NCI-H2107 treated with DMSO at 0.1 percent for 48 hours (cell line): ENCODE data around the gene CHCHD10.
A peak's percentile ranks its signal among the peaks of the same experiment; 100 is the strongest.

Experiments used
- DNase-seq: peaks from one replicate; lab custom pipeline; 2025; ENCODE audit not compliant: unreplicated experiment; lab: John Stamatoyannopoulos, UW

Gene CHCHD10

DNA sequence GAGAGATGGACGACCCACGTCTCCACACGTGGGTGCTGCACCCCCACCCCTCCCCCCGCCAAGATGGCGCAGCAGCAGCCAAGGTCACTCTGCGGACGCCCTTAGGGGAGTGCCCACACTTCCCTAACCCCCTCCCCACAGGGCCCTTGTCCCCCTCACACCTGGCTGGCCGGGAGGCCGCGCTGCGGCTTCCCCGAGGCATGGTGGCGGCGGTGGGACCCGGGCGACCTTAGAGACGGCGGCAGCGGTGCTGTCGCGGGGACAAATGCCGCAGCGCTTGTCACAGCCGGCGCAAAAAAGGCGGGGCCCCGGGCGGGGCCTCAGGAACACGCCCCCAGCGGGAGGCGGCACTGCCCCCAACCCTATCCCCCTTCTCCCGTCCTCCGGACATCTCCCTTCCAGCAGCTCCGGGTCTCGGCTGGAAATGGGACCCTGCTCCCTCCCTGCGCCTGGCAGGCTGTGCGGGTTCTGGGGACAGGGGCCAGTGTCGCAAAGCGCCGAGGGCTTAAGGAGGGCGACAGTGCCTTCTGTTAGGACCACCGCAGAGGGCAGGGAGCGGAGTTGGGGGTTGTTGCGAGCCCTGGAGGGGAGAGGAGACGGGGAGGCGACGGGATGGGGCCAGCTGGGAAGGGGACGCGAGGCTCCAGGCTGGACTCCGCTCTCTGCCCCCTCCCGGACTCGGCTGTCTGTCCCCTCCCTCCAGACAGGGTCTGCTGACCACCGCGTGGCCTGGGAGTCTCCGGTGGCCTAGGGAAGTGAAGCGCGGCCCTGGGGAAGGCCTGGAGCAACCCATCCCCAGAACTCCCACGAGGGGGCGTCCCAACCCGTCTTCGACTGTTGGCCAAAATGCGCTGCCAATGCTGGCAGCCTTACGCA, at the start of gene CHCHD10:
Gene CHCHD10, minus strand, starts transcription at position 300 of the 876 bp plus-strand sequence. Its CDS starts 98 bp downstream, at position 202.
- DNase-seq: no peak

DNA sequence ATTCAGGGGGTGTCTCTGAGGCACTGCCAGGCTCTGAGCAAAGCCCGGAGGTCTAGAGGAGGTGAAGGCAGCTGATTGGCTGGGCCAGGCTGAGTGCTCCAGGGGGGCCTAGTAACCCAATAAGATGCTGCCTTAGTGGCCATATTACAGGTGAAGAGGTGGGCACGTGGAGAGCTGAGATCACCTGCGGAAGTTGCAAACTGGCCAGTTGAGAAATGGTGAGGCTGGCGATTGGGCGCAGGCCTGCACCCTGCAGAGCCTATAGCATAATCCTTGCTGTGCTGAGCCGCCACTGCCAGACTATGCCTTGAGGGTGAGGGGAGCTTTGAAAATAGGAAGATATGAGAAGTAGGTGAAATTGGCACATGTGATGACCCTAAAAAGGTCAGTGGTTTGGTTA, 49.4 kb upstream of the CHCHD10 start:
- no peak for DNase-seq

DNA sequence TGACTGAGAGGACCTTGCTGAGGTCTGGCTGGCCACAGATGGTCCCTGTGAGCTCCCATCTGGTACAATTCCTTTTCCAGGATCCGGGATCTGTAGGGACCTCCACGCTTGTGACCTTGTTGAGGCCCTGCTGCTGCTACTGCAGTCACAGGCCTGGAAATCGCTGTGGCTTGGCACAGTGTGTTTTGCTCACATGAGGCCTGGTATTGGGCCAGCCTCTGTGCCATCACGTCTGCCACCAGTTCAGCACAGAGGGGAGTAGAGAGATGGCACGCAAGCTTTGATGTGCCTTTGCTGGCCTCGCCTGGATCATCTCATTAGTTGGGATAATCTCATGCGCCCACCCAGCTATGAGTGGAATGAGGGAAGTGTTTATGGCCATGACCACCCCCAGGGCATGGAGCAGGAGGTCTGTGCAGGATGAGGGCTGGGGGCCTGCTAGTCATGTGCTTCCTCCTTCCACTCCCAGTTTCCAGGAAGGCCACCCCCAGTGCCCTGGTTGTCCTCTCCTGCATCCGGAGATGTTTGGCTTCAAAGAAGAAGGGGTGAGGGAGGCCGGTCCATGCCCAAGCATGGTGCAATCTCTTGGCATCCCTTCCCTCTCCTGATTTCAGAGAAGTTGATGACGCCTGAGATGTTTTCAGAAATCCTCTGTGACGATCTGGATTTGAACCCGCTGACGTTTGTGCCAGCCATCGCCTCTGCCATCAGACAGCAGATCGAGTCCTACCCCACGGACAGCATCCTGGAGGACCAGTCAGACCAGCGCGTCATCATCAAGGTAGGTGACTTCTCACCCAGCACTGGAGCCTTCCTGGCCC, 48.6 kb upstream of the CHCHD10 start:
- DNase-seq: no peak

DNA sequence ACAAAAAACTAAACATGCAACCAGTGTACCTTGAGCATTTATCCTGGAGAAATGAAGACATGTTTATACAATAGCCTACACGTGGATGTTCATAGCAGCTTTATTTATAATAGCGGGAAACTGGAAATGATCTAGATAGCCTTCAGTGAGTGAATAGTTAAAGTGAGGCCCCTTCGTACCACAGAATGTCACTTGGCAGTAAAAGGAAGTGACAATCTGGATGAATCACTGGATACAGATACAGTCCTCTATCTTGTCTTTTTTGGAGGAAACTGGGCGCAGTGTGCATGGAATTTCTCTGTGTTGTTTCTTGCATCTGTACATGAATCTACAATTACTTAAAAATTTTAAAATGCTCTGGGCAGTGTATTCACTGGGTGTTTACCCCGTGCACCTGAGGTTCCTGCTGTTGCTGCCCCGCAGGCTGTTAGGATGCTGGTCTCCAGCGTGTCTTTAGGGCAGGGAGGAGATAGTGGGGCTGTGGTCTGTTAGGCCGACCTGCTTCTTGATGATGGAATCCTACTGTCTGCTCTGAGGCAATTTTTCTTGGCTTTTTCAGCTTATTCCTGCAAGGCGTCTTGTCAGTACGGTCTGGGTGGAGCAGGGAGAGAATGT, 47.9 kb upstream of the CHCHD10 start:
- no peak for DNase-seq

DNA sequence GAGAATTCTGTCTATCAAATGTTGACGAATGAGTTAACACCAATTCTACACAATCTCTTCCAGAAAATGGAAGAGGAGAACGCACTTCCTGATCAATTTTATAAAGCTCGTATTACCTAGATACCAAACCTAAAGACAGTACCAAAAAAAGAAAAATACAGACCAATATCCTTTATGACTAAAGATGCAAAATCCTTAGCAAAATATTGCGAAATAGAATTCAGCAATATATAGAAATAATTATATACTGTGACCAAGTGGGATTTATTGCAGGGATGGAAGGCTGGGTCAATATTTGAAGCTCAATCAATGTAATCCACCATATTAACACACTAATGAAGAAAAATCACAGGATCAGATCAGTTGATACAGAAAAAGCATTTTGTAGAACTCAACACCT, 44.6 kb upstream of the CHCHD10 start:
- no peak for DNase-seq

DNA sequence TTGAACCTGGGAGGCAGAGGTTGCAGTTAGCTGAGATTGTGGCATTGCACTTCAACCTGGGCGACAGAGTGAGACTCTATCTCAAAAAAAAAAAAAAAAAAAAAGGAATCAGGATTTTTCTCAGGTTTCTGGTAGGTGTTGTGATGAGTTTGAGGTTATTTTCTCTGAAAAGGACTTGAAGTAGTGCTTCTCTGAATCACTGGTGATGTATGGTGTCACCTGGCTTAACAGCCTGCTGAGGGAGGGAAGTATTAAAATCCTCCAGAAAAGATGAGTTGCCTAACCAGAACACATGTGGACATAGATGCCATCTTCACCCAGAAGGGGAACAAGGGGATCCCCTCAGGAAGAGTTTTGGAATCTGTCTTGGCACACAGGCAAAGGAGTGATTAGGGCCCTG, 39.1 kb upstream of the CHCHD10 start:
- DNase-seq: no peak

DNA sequence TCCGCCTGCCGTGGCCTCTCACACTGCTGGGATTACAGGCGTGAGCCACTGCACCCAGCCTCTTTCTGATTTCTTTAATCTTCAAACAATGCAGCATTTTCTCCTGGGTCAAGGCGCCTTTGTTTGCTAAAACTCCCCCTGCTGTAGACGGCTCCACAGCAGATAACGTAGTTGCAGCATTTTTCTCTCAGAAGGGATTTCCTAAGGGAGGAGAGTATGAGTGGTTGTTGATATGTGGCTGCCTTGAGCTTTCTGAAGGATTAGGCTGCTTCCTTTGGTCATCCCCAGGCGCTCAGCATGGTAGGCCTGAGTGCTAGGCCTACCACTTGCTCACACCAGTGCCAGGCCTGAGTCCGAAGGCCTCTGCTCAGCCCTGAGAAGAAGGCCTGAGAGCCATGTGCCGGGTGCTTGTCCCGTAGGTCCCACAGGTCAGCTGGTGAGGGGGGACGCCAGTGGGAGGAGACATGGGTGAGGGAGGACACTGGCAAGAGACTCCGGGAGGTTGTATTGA, 37.1 kb upstream of the CHCHD10 start:
- no peak for DNase-seq

DNA sequence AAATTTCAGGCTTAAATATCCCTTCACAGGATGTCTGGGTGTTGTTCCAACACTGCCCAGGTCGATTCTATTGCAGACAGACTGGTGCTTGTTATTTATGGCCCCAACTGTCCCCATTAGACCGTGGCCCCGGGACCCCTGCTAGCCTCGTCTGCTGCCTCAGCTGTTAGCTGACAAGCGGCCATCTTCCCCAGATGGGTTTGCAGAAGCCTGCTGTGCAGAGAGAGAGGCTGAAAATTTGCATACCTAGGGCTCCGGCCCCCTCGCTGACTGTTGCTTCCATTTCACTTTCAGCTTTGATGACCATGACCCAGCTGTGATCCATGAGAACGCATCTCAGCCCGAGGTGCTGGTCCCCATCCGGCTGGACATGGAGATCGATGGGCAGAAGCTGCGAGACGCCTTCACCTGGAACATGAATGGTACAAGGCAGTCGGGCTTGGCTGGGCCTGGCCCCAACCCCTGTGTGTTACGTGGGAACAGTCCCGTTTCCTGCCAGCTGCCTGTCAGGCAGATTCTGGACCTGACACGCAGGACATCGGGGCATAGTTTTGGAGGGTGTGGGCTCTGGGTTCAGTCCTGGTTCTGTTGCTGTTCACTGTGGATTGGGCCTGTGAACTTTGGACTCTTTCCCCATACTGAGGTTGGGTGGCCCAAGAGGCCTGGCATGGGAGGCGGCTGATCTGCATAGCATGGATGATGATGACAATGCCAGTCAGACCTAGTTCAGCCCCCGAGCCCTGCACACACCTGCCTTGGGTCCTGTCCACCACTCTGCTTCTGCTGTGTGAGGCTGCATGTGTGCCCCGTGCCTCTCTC, 35.4 kb upstream of the CHCHD10 start:
- no peak for DNase-seq

DNA sequence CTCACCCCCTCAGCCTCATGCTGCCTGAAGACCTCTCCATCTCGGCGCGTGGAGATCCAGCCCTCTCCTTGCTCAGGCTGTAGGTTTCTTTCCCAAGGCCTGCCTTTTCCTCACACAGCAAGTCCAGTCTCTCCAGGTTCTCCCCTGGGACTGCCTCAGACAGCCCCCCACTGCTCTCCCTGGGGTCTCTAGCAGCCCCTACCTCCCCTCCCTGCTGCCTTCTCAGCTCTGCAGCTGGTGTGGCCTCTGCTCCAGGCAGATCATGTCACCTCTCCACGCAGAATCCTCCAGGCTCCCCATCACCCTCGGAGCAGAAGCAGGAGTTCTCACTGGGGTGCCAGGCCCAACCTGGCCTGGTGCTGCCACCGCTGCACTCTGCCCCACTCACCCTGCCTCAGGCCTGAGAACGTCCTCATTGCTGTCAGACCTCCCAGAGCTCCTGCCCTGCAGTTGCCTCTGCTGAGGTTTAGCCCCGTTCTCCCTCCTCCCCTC, 34.2 kb upstream of the CHCHD10 start:
- no peak for DNase-seq

DNA sequence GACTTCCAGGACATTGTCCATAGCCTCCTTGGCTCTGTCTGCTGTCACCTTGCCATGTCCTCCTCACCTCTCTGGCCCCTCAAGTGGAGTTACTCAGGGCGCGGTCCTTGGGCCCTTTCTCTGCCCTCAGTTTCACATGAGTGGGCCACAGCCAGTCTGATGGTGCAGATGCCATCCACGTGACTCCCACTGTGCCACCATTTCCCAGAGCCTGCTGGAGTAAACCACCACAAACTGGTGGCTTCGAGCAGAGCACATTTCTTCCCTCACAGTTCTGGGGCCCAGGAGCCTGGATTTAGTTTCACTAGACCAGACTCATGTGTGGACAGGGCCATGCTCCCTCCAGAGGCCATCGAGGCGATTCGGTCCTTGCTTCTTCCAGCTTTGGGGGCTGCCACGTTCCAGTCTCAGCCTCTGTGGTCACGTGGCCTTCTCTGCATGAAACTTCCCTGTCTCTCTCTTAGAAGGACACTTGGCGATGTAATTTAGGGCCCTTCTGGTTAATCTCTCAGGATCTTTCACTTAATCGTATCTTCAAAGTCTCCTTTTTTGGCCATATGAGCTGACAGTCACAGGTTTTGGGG, 33.6 kb upstream of the CHCHD10 start:
- no peak for DNase-seq

DNA sequence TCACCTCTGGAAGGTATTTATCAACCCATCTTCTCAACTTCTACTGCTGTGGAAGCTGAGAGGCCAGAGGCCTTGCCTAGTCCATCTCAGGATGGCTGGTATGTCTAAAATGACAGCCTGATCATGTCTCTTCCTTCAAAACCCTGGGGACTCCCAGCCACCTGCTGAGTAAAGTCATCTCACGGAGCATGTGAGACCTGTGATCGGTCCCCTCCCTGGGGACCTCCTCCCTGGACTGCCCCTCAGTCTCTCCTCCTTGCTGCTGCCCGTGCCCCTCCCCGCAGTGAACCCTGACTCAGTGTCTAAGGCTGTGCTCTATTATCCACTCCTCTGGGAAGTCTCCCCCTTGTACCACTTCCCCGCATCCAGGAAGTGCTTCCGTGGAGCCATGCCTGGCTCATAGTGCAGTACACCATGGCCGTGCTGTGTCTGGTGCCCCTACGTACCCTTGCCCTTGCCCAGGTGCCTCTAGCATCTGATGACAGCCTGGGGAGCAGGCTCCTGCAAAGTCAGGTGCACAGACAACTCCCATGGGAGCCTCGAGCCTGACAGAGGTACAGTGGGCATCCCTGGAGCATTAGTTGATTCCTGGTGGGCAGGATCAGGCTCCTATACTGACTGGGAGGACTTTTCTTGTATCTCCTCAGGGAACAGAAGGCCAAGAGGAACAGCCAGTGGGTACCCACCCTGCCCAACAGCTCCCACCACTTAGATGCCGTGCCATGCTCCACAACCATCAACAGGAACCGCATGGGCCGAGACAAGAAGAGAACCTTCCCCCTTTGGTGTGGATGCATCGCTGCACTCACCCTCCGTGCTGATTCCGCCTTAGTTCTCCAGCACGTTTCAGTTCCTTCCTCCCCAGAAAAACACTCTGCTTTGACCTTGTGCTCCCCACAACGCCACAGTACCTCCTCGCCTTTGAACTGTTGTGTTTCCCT, 32.8 kb upstream of the CHCHD10 start:
- DNase-seq: no peak

DNA sequence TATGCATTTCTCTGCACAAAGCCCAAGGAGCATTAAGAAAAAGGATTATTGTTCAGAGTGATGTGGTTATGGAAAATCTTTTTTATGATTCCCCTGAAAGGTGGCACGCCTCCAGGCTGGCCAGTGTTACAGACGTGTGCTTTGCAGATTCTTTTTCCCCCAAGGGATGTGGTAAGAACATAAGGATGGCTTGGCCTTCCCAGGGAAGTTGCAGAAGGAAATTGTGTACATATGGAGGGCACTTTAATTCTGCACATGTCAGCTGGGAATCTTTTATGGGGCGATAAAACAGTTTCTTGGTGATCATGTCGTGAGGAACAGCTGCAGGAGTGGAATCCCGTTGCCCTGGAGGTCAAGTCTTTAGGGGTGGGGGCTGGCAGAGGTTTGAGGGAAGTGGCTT, 28.7 kb upstream of the CHCHD10 start:
- DNase-seq: no peak

DNA sequence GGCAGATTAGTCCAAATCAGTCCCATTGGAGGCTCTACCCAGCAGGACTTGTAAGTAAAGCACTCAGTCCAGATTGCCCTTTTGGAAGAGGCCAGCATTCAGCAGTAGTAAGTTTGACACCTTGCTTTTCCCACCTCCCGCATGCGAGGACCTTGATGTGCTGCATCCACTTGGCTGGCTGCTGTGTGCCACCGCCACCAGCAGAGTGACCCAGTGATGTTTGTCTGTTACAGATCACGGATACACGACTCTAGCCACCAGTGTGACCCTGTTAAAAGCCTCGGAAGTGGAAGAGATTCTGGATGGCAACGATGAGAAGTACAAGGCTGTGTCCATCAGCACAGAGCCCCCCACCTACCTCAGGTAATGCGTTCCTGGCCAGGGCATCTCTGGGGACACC, 25.6 kb upstream of the CHCHD10 start:
- DNase-seq: no peak

DNA sequence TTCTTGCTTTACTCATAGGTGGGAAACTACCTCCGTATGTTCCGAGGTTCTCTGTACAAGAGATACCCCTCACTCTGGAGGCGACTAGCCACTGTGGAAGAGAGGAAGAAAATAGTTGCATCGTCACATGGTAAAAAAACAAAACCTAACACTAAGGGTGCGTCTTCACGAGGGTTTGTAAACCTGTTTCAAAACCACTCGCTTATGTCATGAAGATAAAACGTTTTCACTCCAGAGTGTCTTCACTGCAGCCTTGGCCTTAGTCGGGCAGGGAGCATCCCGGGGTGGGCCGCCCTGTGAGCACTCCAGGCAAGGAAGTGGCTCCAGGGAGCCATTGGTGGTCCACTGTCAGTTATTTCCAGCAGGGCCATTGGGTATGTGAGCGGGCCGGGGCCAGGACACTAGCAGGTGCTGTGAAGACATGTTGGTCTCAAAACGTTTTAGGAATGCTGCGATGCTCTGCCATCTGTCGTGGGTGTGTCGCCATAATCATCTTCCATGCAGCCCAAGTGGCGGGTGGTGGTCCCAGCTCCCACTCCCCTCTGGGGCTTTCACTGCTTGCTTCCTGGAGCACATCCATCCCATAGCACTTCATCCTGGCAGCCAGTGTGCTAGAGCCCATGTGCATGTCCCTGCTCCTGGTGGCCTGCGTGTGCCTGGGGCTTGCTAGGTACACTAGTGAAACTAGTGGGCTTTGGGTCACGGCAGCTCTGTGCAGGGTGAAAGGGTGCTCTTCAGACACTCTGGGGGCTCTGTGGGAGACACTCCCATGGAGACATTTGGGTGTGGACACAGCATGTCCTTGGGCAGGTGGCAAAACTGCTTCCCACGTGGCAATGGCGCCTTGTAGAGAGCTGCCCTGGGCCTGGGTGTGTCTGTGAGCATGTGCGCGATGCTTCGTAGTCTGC, 24.2 kb upstream of the CHCHD10 start:
- DNase-seq: no peak

DNA sequence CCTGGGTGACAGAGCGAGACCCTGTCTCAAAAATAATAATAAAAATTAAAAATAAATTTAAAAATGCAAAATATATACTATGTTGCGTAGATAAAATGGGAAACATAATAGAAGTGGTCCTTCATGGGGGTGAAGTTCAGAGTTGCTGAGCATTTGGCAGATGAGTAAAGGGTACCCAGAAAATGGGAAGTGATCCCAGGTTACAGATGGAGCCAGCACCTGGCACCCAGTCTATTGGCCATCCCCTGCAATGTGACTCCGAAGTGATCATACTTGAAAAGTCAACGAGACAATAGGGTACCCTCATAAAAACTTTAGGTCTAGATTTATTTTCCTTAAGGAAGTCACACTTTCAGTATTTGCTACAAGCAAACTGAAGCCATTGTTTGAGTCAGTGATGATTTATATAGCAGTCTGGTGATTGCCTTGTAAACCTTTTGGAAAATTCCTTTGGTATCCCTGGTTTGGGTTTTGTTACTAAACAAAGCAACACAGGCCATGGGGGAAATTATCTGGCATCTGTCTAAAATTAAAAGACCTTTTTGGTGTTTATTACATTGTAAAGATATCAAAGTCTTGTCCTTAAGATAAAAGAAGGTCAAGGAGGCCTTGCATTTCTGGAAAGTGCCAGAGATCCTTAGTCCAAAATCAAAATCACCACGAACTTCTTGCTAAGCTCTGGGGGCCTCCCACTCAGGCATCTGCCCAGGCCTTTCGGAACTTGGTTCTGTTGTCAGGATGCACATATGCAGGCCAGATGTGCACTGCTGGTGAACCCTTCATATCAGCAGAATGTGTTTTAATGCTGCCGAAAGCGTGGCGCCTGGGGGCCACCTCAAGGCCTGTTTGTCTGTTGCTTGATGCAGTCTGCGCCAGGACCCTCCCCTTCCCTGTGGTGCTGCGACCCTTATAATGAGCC, 23.3 kb upstream of the CHCHD10 start:
- DNase-seq: no peak

DNA sequence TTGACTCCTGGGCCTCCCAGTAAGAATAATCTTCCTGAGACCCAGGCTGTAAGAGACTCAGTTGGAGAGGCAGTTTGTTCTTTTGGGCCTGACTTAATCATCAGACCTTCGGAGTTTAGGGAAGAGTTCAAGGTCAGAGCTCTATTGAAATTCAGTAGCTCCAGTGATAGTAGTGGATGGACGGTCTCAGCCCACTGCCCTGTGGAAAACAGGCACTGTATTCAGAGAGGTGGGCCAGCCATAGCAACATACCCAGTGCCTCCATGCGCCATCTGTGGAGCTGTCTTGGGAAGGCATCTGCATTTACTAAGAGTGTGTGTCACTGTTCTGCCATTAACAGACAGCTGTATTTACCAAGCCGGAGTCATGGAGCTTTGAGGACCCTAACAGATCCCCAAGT, 21.9 kb upstream of the CHCHD10 start:
- no peak for DNase-seq

DNA sequence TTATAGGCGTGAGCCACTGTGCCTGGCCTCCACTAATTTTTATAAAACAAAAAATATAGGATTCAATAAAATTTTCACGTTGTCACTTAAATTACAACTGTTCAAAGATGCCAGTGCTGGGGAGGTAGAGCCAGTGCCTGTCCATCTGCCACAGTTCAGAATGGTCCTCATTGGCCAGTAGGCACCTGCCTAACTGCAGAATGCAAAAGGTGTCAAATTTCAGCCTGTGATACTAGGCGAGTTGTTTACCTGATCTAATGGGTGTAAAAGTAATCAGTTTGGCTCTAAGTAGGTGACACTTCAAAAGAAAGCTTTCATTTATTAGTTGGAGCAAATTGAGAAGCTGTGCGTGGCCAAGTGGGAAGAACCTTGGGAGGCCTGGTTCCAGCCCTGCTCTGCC, 21.3 kb upstream of the CHCHD10 start:
- DNase-seq: peak; percentile 74
